Activated CD8-positive, alpha-beta memory T cell treated with anti-CD3 and anti-CD28 coated beads, Interleukin-2, amount 50 U/mL, for 24 hours (primary cell): ENCODE data around the gene OR12D1.

ENCODE experiments used
- DNase-seq: peaks from one replicate; pipeline ENCODE4 v3.0.0-alpha.2; 2020; ENCODE audit errors: extremely low read depth

The OR12D1 gene

GRCh38 chr6:29465279-29465678 is 50.6 kb downstream of the OR12D1 start:
- DNase-seq = no peak

GRCh38 chr6:29465801-29466200 is 51.1 kb downstream of the OR12D1 start:
- DNase-seq = no peak

- no peak for DNase-seq
Observed at GRCh38 chr6:29466241-29466640, 51.5 kb downstream of the OR12D1 start.
